WTC11 (cell line): ENCODE measurements around the gene KLF11. TPM values are rescaled to one million over a fixed set of nuclear protein-coding genes. Genes with fewer than 3 reads are reported as not detected.

Source experiments
- ATAC-seq: fragments of 200-7000 bp; cut with Tn5 transposase; 2 replicates; pipeline ENCODE4 v1.10.0; 2021; ENCODE audit warnings: mild to moderate bottlenecking, moderate library complexity
- CTCF ChIA-PET: fragments of 300-600 bp; sonication (Branson Sonifier 250); formaldehyde crosslinking; loops from one replicate; lab custom pipeline; 2021; ENCODE audit warnings: antibody characterized with exemption; lab: Charles Lee
- POLR2A ChIA-PET: fragments of 350-600 bp; sonication (Branson Sonifier 250); formaldehyde crosslinking; loops from one replicate; lab custom pipeline; 2021; ENCODE audit warnings: antibody characterized with exemption; lab: Charles Lee
- DNase-seq: peaks from one replicate; pipeline ENCODE4 v3.0.0; 2021; ENCODE audit warnings: low spot score
- H3K27ac Mint-ChIP-seq: 2 replicates; pipeline ENCODE4 v1.8.0; 2021; ENCODE audit warnings: mixed read lengths
- H3K27me3 Mint-ChIP-seq: 2 replicates; pipeline ENCODE4 v1.8.0; 2021; ENCODE audit warnings: low read depth, mild to moderate bottlenecking, moderate library complexity, mixed read lengths
- H3K36me3 Mint-ChIP-seq: 2 replicates; pipeline ENCODE4 v1.8.0; 2021; ENCODE audit warnings: mixed read lengths
- H3K4me1 Mint-ChIP-seq: 2 replicates; pipeline ENCODE4 v1.8.0; 2022; ENCODE audit warnings: mixed read lengths
- H3K4me3 Mint-ChIP-seq: 2 replicates; pipeline ENCODE4 v1.8.0; 2021; ENCODE audit warnings: mild to moderate bottlenecking, moderate library complexity, mixed read lengths
- H3K9me3 Mint-ChIP-seq: 2 replicates; pipeline ENCODE4 v1.8.0; 2021; ENCODE audit warnings: mixed read lengths
- AFF4 ChIP-seq: sonication (generic); formaldehyde crosslinking; IDR thresholded peaks from 2 replicates; pipeline ENCODE4 v1.8.1; 2023; ENCODE audit warnings: mild to moderate bottlenecking, missing genetic modification reagents, borderline replicate concordance
- AR ChIP-seq: fragments of 250-450 bp; sonication (Bioruptor Pico); IDR thresholded peaks from 2 replicates; pipeline ENCODE4 v1.9.0; 2021; ENCODE audit warnings: mild to moderate bottlenecking
- ARID4B ChIP-seq: sonication (generic); formaldehyde crosslinking; IDR thresholded peaks from 2 replicates; pipeline ENCODE4 v1.8.0; 2023; ENCODE audit warnings: missing genetic modification reagents, mild to moderate bottlenecking, borderline replicate concordance
- E2F4 ChIP-seq: sonication (generic); formaldehyde crosslinking; IDR thresholded peaks from 2 replicates; pipeline ENCODE4 v1.8.1; 2022; ENCODE audit warnings: low read depth, mild to moderate bottlenecking, moderate library complexity, missing genetic modification reagents, borderline replicate concordance
- E2F5 ChIP-seq: sonication (generic); formaldehyde crosslinking; IDR thresholded peaks from 2 replicates; pipeline ENCODE4 v1.8.1; 2022; ENCODE audit warnings: mild to moderate bottlenecking, moderate library complexity, missing genetic modification reagents
- ETV6 ChIP-seq: sonication (generic); formaldehyde crosslinking; IDR thresholded peaks from 2 replicates; pipeline ENCODE4 v1.8.1; 2022; ENCODE audit warnings: mild to moderate bottlenecking, missing genetic modification reagents
- FOXP1 ChIP-seq: sonication (generic); formaldehyde crosslinking; IDR thresholded peaks from 2 replicates; pipeline ENCODE4 v1.8.0; 2022; ENCODE audit warnings: missing genetic modification reagents, mild to moderate bottlenecking, moderate library complexity, borderline replicate concordance
- GTF2I ChIP-seq: fragments of 250-450 bp; sonication (Bioruptor Pico); conservative IDR thresholded peaks from 2 replicates; pipeline ENCODE4 v1.4.0; 2021; ENCODE audit warnings: mild to moderate bottlenecking
- NFE2L1 ChIP-seq: sonication (generic); formaldehyde crosslinking; IDR thresholded peaks from 2 replicates; pipeline ENCODE4 v1.8.1; 2023; ENCODE audit warnings: missing genetic modification reagents
- TCF7 ChIP-seq: sonication (generic); formaldehyde crosslinking; IDR thresholded peaks from 2 replicates; pipeline ENCODE4 v1.8.0; 2022; ENCODE audit warnings: mild to moderate bottlenecking, low read depth, missing genetic modification reagents, moderate library complexity
- TEAD4 ChIP-seq: sonication (generic); formaldehyde crosslinking; IDR thresholded peaks from 2 replicates; pipeline ENCODE4 v1.8.0; 2022; ENCODE audit warnings: mild to moderate bottlenecking, missing genetic modification reagents
- ZNF219 ChIP-seq: sonication (generic); formaldehyde crosslinking; IDR thresholded peaks from 2 replicates; pipeline ENCODE4 v1.8.0; 2023; ENCODE audit warnings: missing genetic modification reagents, mild to moderate bottlenecking, borderline replicate concordance
- ZNF317 ChIP-seq: sonication (generic); formaldehyde crosslinking; IDR thresholded peaks from 2 replicates; pipeline ENCODE4 v1.8.1; 2023; ENCODE audit warnings: low read depth, mild to moderate bottlenecking, moderate library complexity, missing genetic modification reagents, borderline replicate concordance
- ZNF396 ChIP-seq: fragments of 250-450 bp; sonication (Bioruptor Pico); IDR thresholded peaks from 2 replicates; pipeline ENCODE4 v1.8.0; 2021; ENCODE audit warnings: mild to moderate bottlenecking, moderate library complexity, borderline replicate concordance
- total RNA-seq: library from RNA; stranded (reverse); gene quantifications from 3 replicates; pipeline ENCODE4 v1.2.3, GENCODE V29; 2021
- TF ChIP-seq, protein P1 (sequence below): fragments of 250-450 bp; sonication (Bioruptor Pico); IDR thresholded peaks from 2 replicates; pipeline ENCODE4 v2.1.2; 2022; ENCODE audit warnings: mild to moderate bottlenecking, moderate library complexity
- TF ChIP-seq, protein P2 (sequence below): sonication (generic); formaldehyde crosslinking; IDR thresholded peaks from 2 replicates; pipeline ENCODE4 v1.8.1; 2023; ENCODE audit warnings: mild to moderate bottlenecking, missing genetic modification reagents, moderate library complexity

KLF11 gene
- total RNA-seq, 1 experiment from 2014 or later = 8.8 TPM

- no peak for TF ChIP-seq AFF4 (CRISPR knock-in tag)
- TF ChIP-seq AR (CRISPR knock-in tag) = no peak
- no peak for TF ChIP-seq TEAD4
- TF ChIP-seq ZNF317 (CRISPR knock-in tag) = no peak
- TF ChIP-seq ARID4B (CRISPR knock-in tag) = no peak
- TF ChIP-seq, protein P1, sequence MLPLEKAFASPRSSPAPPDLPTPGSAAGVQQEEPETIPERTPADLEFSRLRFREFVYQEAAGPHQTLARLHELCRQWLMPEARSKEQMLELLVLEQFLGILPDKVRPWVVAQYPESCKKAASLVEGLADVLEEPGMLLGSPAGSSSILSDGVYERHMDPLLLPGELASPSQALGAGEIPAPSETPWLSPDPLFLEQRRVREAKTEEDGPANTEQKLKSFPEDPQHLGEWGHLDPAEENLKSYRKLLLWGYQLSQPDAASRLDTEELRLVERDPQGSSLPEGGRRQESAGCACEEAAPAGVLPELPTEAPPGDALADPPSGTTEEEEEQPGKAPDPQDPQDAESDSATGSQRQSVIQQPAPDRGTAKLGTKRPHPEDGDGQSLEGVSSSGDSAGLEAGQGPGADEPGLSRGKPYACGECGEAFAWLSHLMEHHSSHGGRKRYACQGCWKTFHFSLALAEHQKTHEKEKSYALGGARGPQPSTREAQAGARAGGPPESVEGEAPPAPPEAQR (CRISPR knock-in tag) = no peak
These were observed 14.1 kb upstream of the KLF11 start (continued) for GRCh38 chr2:10028988-10029874.

DNA sequence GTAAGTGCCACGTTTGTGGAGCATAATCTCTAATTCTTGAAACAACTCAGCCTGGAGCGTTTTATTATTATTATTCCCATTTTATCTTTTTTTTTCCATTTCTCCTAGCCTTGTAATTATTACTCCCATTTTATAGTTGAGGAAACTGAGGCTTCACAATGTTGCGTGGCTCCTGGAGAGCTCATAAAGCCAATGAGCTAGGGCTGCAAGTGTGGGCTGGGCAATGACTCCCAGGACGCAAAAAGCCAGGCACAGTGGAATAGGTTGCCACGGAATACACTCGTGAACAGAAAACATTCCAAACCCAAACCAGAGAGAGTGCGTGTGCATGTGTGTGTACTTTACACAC lies 13.5 kb upstream of the KLF11 start:
- ChIA-PET CTCF (interaction anchor here (0.7 to 4.4 kb wide), 10 partner anchors 19 to 379 kb away, joined by 3 to 35 read pairs (median 6); no protein-coding TSS in a partner anchor), POLR2A (no interaction called here)
- ATAC-seq (no peak), DNase-seq (no peak)
- Mint-ChIP-seq H3K36me3 (no peaks in the 10 kb centered on the region), H3K9me3 (no peaks in the 10 kb centered on the region), H3K27me3 (no peaks in the 10 kb centered on the region), H3K4me3 (no peak overlapping the region), H3K27ac (no peak overlapping the region), H3K4me1 (peaks cover 19% of the 10 kb centered on the region)
- no peak for TF ChIP-seq NFE2L1
- no peak for TF ChIP-seq GTF2I (CRISPR knock-in tag)
- TF ChIP-seq TEAD4 = no peak
- TF ChIP-seq, protein P1 (CRISPR knock-in tag) = no peak
- no peak for TF ChIP-seq ZNF219
- no peak for TF ChIP-seq ZNF396
- no peak for TF ChIP-seq FOXP1
- TF ChIP-seq TCF7 (CRISPR knock-in tag) = no peak
- TF ChIP-seq, protein P2, sequence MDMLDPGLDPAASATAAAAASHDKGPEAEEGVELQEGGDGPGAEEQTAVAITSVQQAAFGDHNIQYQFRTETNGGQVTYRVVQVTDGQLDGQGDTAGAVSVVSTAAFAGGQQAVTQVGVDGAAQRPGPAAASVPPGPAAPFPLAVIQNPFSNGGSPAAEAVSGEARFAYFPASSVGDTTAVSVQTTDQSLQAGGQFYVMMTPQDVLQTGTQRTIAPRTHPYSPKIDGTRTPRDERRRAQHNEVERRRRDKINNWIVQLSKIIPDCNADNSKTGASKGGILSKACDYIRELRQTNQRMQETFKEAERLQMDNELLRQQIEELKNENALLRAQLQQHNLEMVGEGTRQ (CRISPR knock-in tag) = no peak
- TF ChIP-seq E2F4 (CRISPR knock-in tag) = no peak
- no peak for TF ChIP-seq ETV6 (CRISPR knock-in tag)
- no peak for TF ChIP-seq E2F5 (CRISPR knock-in tag)
